ENCODE results near the gene FGFRL1. TPM values are rescaled to one million over a fixed set of nuclear protein-coding genes. Genes with fewer than 3 reads are reported as not detected.

Gene FGFRL1
- polyA plus RNA-seq, 1 donor = 12.6 TPM

- no peak for DNase-seq
- peak overlapping the region; percentile 58 for H3K4me3 ChIP-seq (ENCODE audit: low read length)
- WGBS (ENCODE audit: insufficient coverage, low lambda C conversion rate) = no CpG with 5 or more reads among the region's 37 CpGs
- H3K27me3 ChIP-seq (ENCODE audit: control insufficient read depth, insufficient read depth, low read length) = no peaks in the 10 kb centered on the region
- H3K9me3 ChIP-seq (ENCODE audit: control insufficient read depth, low read depth, low read length) = peaks cover 20% of the 10 kb centered on the region
- no peak overlapping the region for H3K27ac ChIP-seq (ENCODE audit: low read length)
- H3K4me1 ChIP-seq (ENCODE audit: control insufficient read depth, insufficient read depth, low read length) = peaks cover 40% of the 10 kb centered on the region
- peaks cover 11% of the 10 kb centered on the region for H3K36me3 ChIP-seq (ENCODE audit: control insufficient read depth, insufficient read depth, low read length)
Measured at GRCh38 chr4:987624-988513, 23.6 kb upstream of the FGFRL1 start.

GRCh38 chr4:988726-989721 lies 22.4 kb upstream of the FGFRL1 start:
- H3K4me1 ChIP-seq (ENCODE audit: control insufficient read depth, insufficient read depth, low read length) = peaks cover 50% of the 10 kb centered on the region
- no peaks in the 10 kb centered on the region for H3K27me3 ChIP-seq (ENCODE audit: control insufficient read depth, insufficient read depth, low read length)
- DNase-seq = no peak
- no CpG with 5 or more reads among the region's 69 CpGs for WGBS (ENCODE audit: insufficient coverage, low lambda C conversion rate)
- peaks cover 11% of the 10 kb centered on the region for H3K36me3 ChIP-seq (ENCODE audit: control insufficient read depth, insufficient read depth, low read length)
- peaks cover 20% of the 10 kb centered on the region for H3K9me3 ChIP-seq (ENCODE audit: control insufficient read depth, low read depth, low read length)
- H3K4me3 ChIP-seq (ENCODE audit: low read length) = no peak overlapping the region
- no peak overlapping the region for H3K27ac ChIP-seq (ENCODE audit: low read length)

- Histone ChIP-seq H3K27ac (ENCODE audit: low read length) (no peak overlapping the region), H3K4me1 (ENCODE audit: control insufficient read depth, insufficient read depth, low read length) (peaks cover 51% of the 10 kb centered on the region), H3K36me3 (ENCODE audit: control insufficient read depth, insufficient read depth, low read length) (peaks cover 11% of the 10 kb centered on the region), H3K27me3 (ENCODE audit: control insufficient read depth, insufficient read depth, low read length) (no peaks in the 10 kb centered on the region), H3K9me3 (ENCODE audit: control insufficient read depth, low read depth, low read length) (peaks cover 20% of the 10 kb centered on the region), H3K4me3 (ENCODE audit: low read length) (no peak overlapping the region)
- no CpG with 5 or more reads among the region's 58 CpGs for WGBS (ENCODE audit: insufficient coverage, low lambda C conversion rate)
- no peak for DNase-seq
Measured at GRCh38 chr4:989722-990471, 21.5 kb upstream of the FGFRL1 start.

GRCh38 chr4:990746-991367 lies 20.6 kb upstream of the FGFRL1 start:
- no peak for DNase-seq
- H3K4me3 ChIP-seq (ENCODE audit: low read length) = no peak overlapping the region

GRCh38 chr4:991451-992296 lies 19.8 kb upstream of the FGFRL1 start:
- Histone ChIP-seq H3K4me3 (ENCODE audit: low read length) (peak overlapping the region; percentile 19), H3K27ac (ENCODE audit: low read length) (peak overlapping the region; percentile 99), H3K36me3 (ENCODE audit: control insufficient read depth, insufficient read depth, low read length) (peaks cover 11% of the 10 kb centered on the region), H3K9me3 (ENCODE audit: control insufficient read depth, low read depth, low read length) (peaks cover 20% of the 10 kb centered on the region), H3K27me3 (ENCODE audit: control insufficient read depth, insufficient read depth, low read length) (peaks cover 7% of the 10 kb centered on the region), H3K4me1 (ENCODE audit: control insufficient read depth, insufficient read depth, low read length) (peaks cover 50% of the 10 kb centered on the region)
- WGBS (ENCODE audit: insufficient coverage, low lambda C conversion rate) = no CpG with 5 or more reads among the region's 50 CpGs
- no peak for DNase-seq

More at GRCh38 chr4:990746-991367, 20.6 kb upstream of the FGFRL1 start:
- Histone ChIP-seq H3K4me1 (ENCODE audit: control insufficient read depth, insufficient read depth, low read length) (peaks cover 49% of the 10 kb centered on the region), H3K27ac (ENCODE audit: low read length) (no peak overlapping the region), H3K36me3 (ENCODE audit: control insufficient read depth, insufficient read depth, low read length) (peaks cover 11% of the 10 kb centered on the region), H3K9me3 (ENCODE audit: control insufficient read depth, low read depth, low read length) (peaks cover 20% of the 10 kb centered on the region), H3K27me3 (ENCODE audit: control insufficient read depth, insufficient read depth, low read length) (no peaks in the 10 kb centered on the region)
- WGBS (ENCODE audit: insufficient coverage, low lambda C conversion rate) = no CpG with 5 or more reads among the region's 26 CpGs

GRCh38 chr4:992297-993110 lies 18.9 kb upstream of the FGFRL1 start:
- peaks cover 11% of the 10 kb centered on the region for H3K36me3 ChIP-seq (ENCODE audit: control insufficient read depth, insufficient read depth, low read length)
- no CpG with 5 or more reads among the region's 25 CpGs for WGBS (ENCODE audit: insufficient coverage, low lambda C conversion rate)
- peaks cover 51% of the 10 kb centered on the region for H3K4me1 ChIP-seq (ENCODE audit: control insufficient read depth, insufficient read depth, low read length)
- peak; percentile 97 for DNase-seq
- H3K9me3 ChIP-seq (ENCODE audit: control insufficient read depth, low read depth, low read length) = peaks cover 20% of the 10 kb centered on the region
- H3K27ac ChIP-seq (ENCODE audit: low read length) = peak overlapping the region; percentile 99
- peaks cover 12% of the 10 kb centered on the region for H3K27me3 ChIP-seq (ENCODE audit: control insufficient read depth, insufficient read depth, low read length)
- peak overlapping the region; percentile 37 for H3K4me3 ChIP-seq (ENCODE audit: low read length)

GRCh38 chr4:993111-994029 lies 18.1 kb upstream of the FGFRL1 start, which contains the start of gene SLC26A1:
Gene SLC26A1, minus strand, starts transcription at chr4:993404. Its CDS starts 1,701 bp downstream, at chr4:991703.
- Histone ChIP-seq H3K27me3 (ENCODE audit: control insufficient read depth, insufficient read depth, low read length) (peaks cover 20% of the 10 kb centered on the region), H3K9me3 (ENCODE audit: control insufficient read depth, low read depth, low read length) (peaks cover 22% of the 10 kb centered on the region), H3K36me3 (ENCODE audit: control insufficient read depth, insufficient read depth, low read length) (peaks cover 11% of the 10 kb centered on the region), H3K4me3 (ENCODE audit: low read length) (peak within 1 kb of the TSS; percentile 37), H3K27ac (ENCODE audit: low read length) (peak within 1 kb of the TSS; percentile 99), H3K4me1 (ENCODE audit: control insufficient read depth, insufficient read depth, low read length) (peaks cover 54% of the 10 kb centered on the region)
- no CpG with 5 or more reads among the region's 37 CpGs for WGBS (ENCODE audit: insufficient coverage, low lambda C conversion rate)
- peak; percentile 90 to 94 for DNase-seq
